GM18858 (cell line): ENCODE results near the gene GNAT1.
"Not testable (repeated sequence)": the region's sequence is repeated elsewhere in the genome, so short reads cannot be mapped to it uniquely, and the experiment has no call there.

Experiments used
- ATAC-seq: cut with Tn5 transposase; IDR thresholded peaks from one replicate; pipeline ENCODE4 v1.9.1; 2021; ENCODE audit not compliant: unreplicated experiment

GNAT1 gene

DNA sequence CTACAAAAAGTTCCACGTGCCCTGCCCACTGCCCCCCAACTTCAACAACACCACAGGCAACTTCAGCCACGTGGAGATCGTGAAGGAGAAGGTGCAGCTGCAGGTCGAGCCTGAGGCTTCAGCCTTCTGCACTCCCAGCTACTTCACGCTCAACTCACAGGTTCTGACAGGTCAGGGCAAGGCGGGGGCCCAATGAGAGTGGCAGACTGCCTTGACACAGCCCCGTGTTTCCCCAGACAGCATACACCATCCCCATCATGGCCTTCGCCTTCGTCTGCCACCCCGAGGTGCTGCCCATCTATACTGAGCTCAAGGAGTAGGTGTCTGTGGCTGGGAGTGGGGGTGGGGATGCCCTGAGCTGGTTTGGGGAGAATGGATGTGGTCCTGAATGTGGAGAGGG, 26.3 kb downstream of the GNAT1 start:
- ATAC-seq: no peak

DNA sequence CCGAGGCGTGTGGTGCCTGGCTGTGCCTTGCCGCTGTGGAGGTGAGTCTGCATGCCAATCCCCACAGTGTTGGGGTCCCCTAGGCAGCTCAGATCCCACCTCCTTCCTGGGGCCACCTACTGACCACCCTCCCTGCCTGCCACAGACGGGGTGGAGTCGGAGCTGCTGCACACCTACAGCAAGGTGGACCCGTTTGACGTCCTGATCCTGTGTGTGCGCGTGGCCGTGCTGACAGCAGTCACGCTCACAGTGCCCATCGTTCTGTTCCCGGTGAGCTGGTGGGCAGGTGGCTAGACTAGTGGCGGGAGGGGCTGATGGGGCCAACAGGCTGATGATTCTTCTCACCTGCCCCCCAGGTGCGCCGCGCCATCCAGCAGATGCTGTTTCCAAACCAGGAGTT, 27.0 kb downstream of the GNAT1 start:
- no peak for ATAC-seq

- no peak for ATAC-seq
These were observed 27.9 kb downstream of the GNAT1 start for GRCh38 chr3:50219285-50219684.

DNA sequence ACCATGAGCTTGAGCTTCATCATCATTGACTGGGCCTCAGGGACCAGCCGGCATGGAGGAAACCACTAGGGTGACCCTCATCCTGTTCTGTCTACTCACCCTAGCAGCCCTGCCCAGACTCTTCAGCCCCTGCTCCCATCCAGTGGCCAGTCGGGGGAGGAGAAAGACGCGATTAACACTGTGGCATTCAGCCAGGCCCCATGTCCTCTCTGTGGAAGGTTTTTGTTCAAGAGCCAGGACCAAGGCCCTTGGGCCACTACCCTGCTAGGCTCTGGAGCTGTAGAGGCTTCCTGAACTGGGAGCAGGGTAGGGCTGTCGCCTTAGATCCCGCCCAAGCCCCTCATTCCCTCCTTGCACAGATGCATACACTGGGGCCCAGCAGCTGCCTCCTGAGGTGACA, 28.7 kb downstream of the GNAT1 start:
- ATAC-seq: no peak

DNA sequence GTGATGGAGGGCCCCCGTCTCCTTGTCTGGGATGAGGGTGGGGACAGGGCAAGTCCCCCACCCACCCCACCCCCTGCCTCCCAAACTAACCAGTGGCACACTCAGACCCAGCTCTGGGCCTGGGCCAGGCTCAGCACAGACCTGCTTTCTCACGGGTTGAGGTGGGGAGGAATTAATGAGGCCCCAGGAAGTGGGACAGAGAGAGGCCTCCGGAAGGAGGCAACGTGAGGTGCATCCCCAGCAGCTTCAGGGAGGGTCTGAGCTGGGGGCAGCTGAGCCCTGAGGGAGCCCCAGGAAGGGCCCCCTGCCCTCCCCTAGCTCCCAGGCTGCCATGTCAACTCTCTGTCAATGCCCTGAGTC, 29.6 kb downstream of the GNAT1 start:
- ATAC-seq: no peak

DNA sequence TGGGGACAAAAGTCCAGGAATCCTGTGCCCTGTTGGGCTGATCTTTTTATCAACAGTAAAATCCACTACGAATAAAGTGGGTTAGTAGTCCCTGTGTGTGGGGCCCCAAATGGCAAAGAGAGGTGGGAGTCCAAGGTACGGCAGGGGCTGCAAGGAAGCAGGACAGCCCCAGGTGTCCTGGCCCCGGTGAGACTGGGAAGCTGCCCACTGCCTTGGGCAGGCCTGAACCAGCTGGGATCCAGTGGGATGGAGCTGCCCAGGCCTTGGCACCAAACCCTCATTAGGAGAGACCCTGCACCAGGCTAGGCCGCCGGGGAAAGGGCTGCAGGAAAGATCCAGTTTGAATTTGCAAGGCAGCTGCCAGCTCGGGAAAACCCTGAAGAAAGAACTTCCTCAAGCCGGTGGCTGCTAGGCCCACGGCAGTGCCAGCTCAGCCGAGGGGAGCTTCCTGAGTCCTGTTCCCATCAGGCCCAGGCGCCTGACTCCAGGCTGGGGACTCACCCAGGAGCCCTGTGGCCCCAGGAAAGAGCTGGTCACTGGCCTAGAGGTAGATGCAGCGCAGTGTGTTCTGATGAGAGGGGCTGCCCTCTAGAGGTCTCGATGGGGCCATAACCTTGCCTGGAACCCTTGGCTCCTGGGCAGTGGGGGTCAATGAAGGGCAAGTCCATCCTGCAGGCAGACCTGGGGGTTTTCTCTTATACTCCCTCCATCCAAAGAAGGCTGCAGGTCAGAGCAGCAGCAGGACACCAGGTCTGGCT, 30.2 kb downstream of the GNAT1 start:
- ATAC-seq: no peak

DNA sequence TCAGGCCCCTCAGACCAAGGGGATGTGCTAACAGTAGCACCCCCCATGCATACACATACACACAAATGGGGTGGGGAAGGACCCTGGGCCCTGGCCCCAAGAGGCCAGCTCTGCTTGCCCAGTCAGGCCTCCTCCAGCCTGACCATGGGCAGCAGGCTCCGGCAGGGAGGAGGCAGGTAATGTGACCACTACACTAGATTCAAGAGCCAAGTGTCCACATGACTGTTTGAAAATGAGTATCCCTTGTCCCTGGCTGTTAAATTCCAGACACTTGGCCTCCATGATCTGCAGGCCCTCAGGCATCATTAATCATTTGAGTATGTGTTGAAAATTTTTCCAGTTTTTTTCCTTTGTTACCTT, 30.7 kb downstream of the GNAT1 start:
- ATAC-seq: no peak

DNA sequence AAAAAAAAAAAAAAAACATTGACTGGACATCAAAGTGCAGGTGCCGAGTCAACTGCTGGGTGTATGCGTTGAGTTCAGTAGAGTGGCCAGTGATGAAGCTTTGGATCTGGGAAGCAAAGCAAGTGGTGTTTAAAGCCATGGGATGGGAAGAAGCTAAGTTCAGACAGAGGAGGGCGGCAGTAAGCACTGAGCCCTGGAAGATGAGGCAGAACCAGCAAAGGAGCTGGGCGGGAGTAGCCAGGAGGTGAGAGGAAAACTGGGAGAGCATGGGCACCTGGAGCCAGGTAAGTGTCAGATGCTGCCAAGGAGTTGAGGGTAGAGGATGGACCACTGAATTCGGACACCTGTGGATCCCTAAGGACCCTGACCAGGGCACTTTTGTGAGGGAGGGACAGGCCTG, 33.2 kb downstream of the GNAT1 start:
- no peak for ATAC-seq

- ATAC-seq: no peak
These were observed 35.5 kb downstream of the GNAT1 start for GRCh38 chr3:50226888-50227389.

DNA sequence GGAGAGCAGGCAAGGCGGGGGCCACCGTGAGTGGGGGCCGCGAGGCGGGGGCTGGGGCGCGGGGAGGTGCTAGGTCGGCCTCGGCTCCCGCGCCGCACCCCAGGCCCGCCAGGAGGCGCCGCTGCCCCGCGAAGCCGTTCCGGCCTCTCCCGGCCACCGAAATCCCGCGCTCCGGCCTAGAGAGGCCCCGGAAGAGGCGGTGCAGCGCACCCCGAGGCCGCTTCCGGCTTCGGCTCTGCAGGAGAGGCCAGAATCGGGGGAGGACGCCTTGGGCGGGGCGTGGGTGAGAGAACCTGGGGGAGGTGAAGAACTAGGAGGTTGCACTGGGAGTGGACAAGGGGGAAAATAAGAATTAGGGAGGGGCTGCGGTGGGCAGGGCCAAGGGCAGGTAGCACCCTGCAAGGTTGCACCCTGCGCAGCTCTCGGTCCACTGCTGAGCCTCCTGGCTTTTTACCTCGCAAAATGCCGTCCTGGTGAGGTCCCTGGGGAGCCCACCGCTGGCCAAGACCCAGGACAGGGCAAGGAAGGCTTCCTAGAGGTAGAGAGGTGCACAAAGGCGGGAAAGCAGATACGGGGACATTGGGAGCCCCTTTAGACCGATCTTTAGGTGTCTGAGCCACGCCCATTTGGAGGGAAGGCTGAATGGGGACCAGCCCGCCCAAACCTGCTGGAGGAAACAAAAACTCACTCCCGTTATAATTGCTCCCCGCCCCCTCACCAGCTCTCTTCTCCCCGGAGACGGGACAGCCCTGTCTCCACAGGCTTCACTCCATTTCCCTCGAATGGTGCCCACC, 36.2 kb downstream of the GNAT1 start:
- peak; percentile 75 for ATAC-seq

- not testable (repeated sequence) for ATAC-seq
These were observed 36.9 kb downstream of the GNAT1 start for GRCh38 chr3:50228184-50228763.

DNA sequence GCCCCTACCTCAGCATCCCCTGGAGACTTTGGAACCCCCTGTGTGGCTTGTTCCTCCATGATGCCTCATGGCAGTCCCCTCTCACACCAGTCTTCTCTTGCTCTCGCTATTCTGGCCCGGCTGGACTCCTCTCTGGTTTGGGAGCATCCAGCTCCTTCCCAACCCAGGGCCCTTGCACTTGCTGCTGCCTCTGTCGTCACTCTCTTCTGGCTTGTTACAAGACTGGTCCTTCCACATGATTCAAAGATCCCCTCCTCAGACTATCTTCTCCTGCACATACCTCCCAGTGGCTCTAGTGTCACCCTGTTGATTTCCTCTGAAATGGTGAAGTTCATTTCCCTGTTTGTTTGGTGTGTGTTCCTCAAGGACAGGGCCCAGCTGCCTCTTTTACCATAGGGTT, 38.1 kb downstream of the GNAT1 start:
- ATAC-seq: no peak

GRCh38 chr3:50230104-50230793, 38.8 kb downstream of the GNAT1 start:
- ATAC-seq: no peak

DNA sequence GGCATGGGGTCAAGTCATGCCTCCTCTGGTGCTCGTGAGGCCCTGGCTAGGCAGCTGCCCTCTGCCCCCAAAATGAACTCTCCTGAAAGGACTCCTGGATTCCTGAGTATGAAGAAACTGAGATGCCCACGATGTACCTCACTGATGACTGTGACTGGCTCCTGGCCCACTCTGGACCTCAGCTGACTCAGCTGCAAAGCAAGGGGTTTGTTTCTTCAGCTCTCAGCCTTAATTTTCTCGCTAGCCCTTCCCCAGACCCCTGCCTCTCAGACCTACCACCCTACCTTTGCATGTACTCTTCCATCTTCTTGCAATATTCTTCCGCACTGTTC, 39.4 kb downstream of the GNAT1 start:
- ATAC-seq: no peak

- no peak for ATAC-seq
These were observed 40.2 kb downstream of the GNAT1 start for GRCh38 chr3:50231581-50231980.

- ATAC-seq: no peak
These were observed 40.9 kb downstream of the GNAT1 start for GRCh38 chr3:50232303-50232702.

DNA sequence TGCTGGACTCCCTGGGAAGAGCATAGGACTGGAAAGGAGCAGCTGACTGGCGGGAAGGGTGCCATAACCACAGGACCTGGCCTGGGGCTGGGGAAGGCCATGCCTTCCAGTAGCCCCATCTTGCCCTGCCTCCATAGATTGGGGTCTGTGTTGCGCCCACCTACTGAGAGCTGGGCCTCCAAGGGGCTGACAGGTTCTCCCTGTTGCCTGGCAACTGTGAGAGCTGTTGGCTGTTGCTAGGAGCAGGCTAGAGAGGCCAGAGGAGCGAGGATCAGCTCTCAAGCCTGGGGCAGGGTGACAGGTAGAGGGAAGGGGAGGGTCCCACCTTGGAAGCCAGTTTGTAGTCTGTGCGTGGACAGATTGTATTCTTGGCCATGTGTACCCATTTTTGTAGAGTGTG, 41.8 kb downstream of the GNAT1 start:
- ATAC-seq: no peak

- ATAC-seq: peak; percentile 88
These were observed 44.5 kb downstream of the GNAT1 start, which contains the start of gene GNAI2 for GRCh38 chr3:50235716-50236483. GNAI2 (plus strand) TSS chr3:50236204; CDS start chr3:50236336, 132 bp downstream.

- ATAC-seq: no peak
These were observed 45.2 kb downstream of the GNAT1 start for GRCh38 chr3:50236484-50237132.

- ATAC-seq: no peak
These were observed 45.8 kb downstream of the GNAT1 start for GRCh38 chr3:50237133-50237651.
